HepG2 (cell line): Measurements from ENCODE around the gene USP7. TPM values are rescaled to one million over a fixed set of nuclear protein-coding genes. Genes with fewer than 3 reads are reported as not detected.

Experiments
- ATAC-seq: fragments of 200-7000 bp; cut with Tn5 transposase; 3 replicates; pipeline ENCODE4 v1.9.1; 2020; ENCODE audit warnings: mild to moderate bottlenecking, moderate library complexity
- BruUV-seq: library from RNA; stranded (reverse); fragments of 400-500 nt; replicated peaks from 2 replicates; lab custom pipeline; 2021; lab: Mats Ljungman, UMichigan
- CTCF ChIA-PET: fragments of 300-600 bp; formaldehyde crosslinking; extraction: SDS; loops from one replicate; lab custom pipeline; 2021; ENCODE audit warnings: low total read pairs, inconsistent platforms, low intra/inter-chr PET ratio; lab: Yijun Ruan, JAX
- POLR2A ChIA-PET: fragments of 350-600 bp; sonication (Branson Sonifier 250); formaldehyde crosslinking; loops from one replicate; lab custom pipeline; 2020; ENCODE audit warnings: antibody characterized with exemption, inconsistent platforms; lab: Yijun Ruan, JAX
- DNase-seq: peaks from one replicate; pipeline ENCODE4 v3.0.0-alpha.2; 2015; ENCODE audit warnings: low spot score
- FAIRE-seq: peaks from 3 replicates; lab custom pipeline; 2011; peaks lifted over from hg19 to GRCh38; lab: Jason Lieb, UNC
- H2AFZ ChIP-seq: one replicate; pipeline ENCODE4 v1.6.1; 2011; ENCODE audit warnings: low read length, inconsistent platforms
- H3K27ac ChIP-seq: fragments of 300-600 bp; 3 replicates; pipeline ENCODE4 v1.8.0; 2011; ENCODE audit warnings: mixed run types, mild to moderate bottlenecking, mixed read lengths, low read length, inconsistent platforms; ENCODE audit not compliant: insufficient read depth; ENCODE audit errors: extremely low read length
- H3K27me3 ChIP-seq, 2 experiments: fragments of 200-600 bp in 1 of 2; 2 replicates in 1 of 2; 3 replicates in 1 of 2; pipeline versions ENCODE4 v1.6.0 to v1.8.0; 2011; ENCODE audit warnings: low read length in 2 of 2, mild to moderate bottlenecking in 2 of 2, moderate library complexity in 2 of 2, inconsistent platforms in 1 of 2; ENCODE audit not compliant: insufficient read depth in 2 of 2, control insufficient read depth in 1 of 2
- H3K36me3 ChIP-seq, 2 experiments: fragments of 200-600 bp in 1 of 2; replicated peaks in 1 of 2; 2 replicates in 1 of 2; 3 replicates in 1 of 2; pipeline versions ENCODE4 v1.5.1 to v1.8.0; 2011; ENCODE audit warnings: low read length in 2 of 2, inconsistent platforms in 1 of 2; ENCODE audit not compliant: insufficient read depth in 2 of 2, control insufficient read depth in 1 of 2
- H3K4me1 ChIP-seq: 2 replicates; pipeline ENCODE4 v1.5.1; 2012; ENCODE audit warnings: low read length, inconsistent platforms; ENCODE audit not compliant: insufficient read depth
- H3K4me2 ChIP-seq: 2 replicates; pipeline ENCODE4 v1.6.0; 2011; ENCODE audit warnings: low read depth, low read length, inconsistent platforms
- H3K4me3 ChIP-seq, 3 experiments: fragments of 200-600 bp in 1 of 3; sonication (generic), shearing (Covaris generic) in 1 of 3; replicated peaks in 1 of 3; 2 replicates each; pipeline ENCODE4 v1.5.1; 2011 to 2016; ENCODE audit warnings: low read length in 3 of 3, inconsistent platforms in 2 of 3, low read depth in 2 of 3, mild to moderate bottlenecking in 2 of 3, control low read depth in 1 of 3, mixed read lengths in 1 of 3; ENCODE audit not compliant: insufficient read depth in 1 of 3
- H3K79me2 ChIP-seq: one replicate; pipeline ENCODE4 v1.6.1; 2011; ENCODE audit warnings: low read length, inconsistent platforms; ENCODE audit not compliant: insufficient read depth
- H3K9ac ChIP-seq: 2 replicates; pipeline ENCODE4 v1.6.0; 2011; ENCODE audit warnings: mild to moderate bottlenecking, low read depth, low read length, inconsistent platforms; ENCODE audit not compliant: insufficient read depth
- H3K9me3 ChIP-seq: 2 replicates; pipeline ENCODE4 v1.5.1; 2012; ENCODE audit warnings: mild to moderate bottlenecking, low read length
- H4K20me1 ChIP-seq: 2 replicates; pipeline ENCODE4 v1.6.0; 2011; ENCODE audit warnings: inconsistent platforms, mild to moderate bottlenecking, low read length, moderate library complexity; ENCODE audit not compliant: insufficient read depth
- CHD4 ChIP-seq: fragments of 200-600 bp; sonication (generic); IDR thresholded peaks from 2 replicates; pipeline ENCODE4 v1.7.0; 2017; ENCODE audit warnings: mild to moderate bottlenecking, low read length, borderline replicate concordance
- KLF12 ChIP-seq: sonication (generic); formaldehyde crosslinking; IDR thresholded peaks from 2 replicates; pipeline ENCODE4 v1.4.0; 2020; ENCODE audit warnings: missing genetic modification reagents, borderline replicate concordance
- NFIB ChIP-seq: sonication (generic); formaldehyde crosslinking; IDR thresholded peaks from 2 replicates; pipeline ENCODE4 v1.9.0; 2021; ENCODE audit warnings: missing genetic modification reagents, mild to moderate bottlenecking, borderline replicate concordance
- NR2F2 ChIP-seq: IDR thresholded peaks from 2 replicates; pipeline ENCODE4 v1.6.1; 2012; ENCODE audit warnings: low read depth, inconsistent platforms, borderline replicate concordance
- RARA ChIP-seq: IDR thresholded peaks from 2 replicates; pipeline ENCODE4 v1.6.1; 2016; ENCODE audit warnings: missing genetic modification reagents, missing compliant biosample characterization
- RBFOX2 ChIP-seq: fragments of 200-400 bp; formaldehyde crosslinking; IDR thresholded peaks from 2 replicates; pipeline ENCODE4 v1.6.1; 2017; ENCODE audit warnings: low read depth, mild to moderate bottlenecking, low read length
- ZNF12 ChIP-seq: sonication (generic); formaldehyde crosslinking; IDR thresholded peaks from 2 replicates; pipeline ENCODE4 v1.5.0; 2020; ENCODE audit warnings: missing genetic modification reagents
- ZNF335 ChIP-seq: sonication (generic); formaldehyde crosslinking; IDR thresholded peaks from 2 replicates; pipeline ENCODE4 v1.4.0; 2020; ENCODE audit warnings: missing genetic modification reagents
- ZNF605 ChIP-seq: sonication (generic); formaldehyde crosslinking; IDR thresholded peaks from 2 replicates; pipeline ENCODE4 v1.8.0; 2022; ENCODE audit warnings: mild to moderate bottlenecking, missing genetic modification reagents
- ZSCAN21 ChIP-seq: sonication (generic); formaldehyde crosslinking; IDR thresholded peaks from 2 replicates; pipeline ENCODE4 v1.8.0; 2022; ENCODE audit warnings: mild to moderate bottlenecking, missing genetic modification reagents, moderate library complexity, borderline replicate concordance
- WGBS: methylation state at CpG from one replicate; pipeline ENCODE4 v1.1.6; 2017; ENCODE audit warnings: low lambda C conversion rate; 5-methylcytosine and 5-hydroxymethylcytosine counted together
- in situ Hi-C: cut with HindIII; loops from 2 replicates; pipeline ENCODE4 v1.10.0; 2017; ENCODE audit warnings: low pct_unique_long_range_greater_than_20kb; ENCODE audit not compliant: extremely low pct_ligation_motif_present
- intact Hi-C: fragments of 100-400 bp; cut with micrococcal nuclease; formaldehyde crosslinking; loops from one replicate; pipeline ENCODE4 v1.10.0; 2022; ENCODE audit not compliant: unreplicated experiment
- polyA plus RNA-seq, 8 experiments: library from polyadenylated mRNA; depleted of rRNA in 3 of 8; stranded (reverse) in 7 of 8; unstranded in 1 of 8; fragments of >200 nt; fragmentation: Illumina TruSeq in 4 of 8; extraction: Trizol in 4 of 8; gene quantifications; 2 replicates each; pipeline versions ENCODE4 v1.2.1 to v1.2.3, GENCODE V29; 2011 to 2016; ENCODE audit warnings: low read depth in 4 of 8, missing spikeins in 1 of 8, mixed read lengths in 1 of 8; ENCODE audit not compliant: insufficient read depth in 1 of 8
- total RNA-seq, 5 experiments: library from RNA; depleted of rRNA; stranded (reverse); fragments of >200 nt; fragmentation: Illumina TruSeq; extraction: Trizol; gene quantifications; 2 replicates each; pipeline ENCODE4 v1.2.3, GENCODE V29; 2016; ENCODE audit warnings: low read depth in 1 of 5
- TF ChIP-seq, protein P1 (sequence below): sonication (generic); formaldehyde crosslinking; IDR thresholded peaks from 2 replicates; pipeline ENCODE4 v1.5.1; 2020; ENCODE audit warnings: missing genetic modification reagents, mild to moderate bottlenecking, borderline replicate concordance
- TF ChIP-seq, protein P2 (sequence below): sonication (generic); formaldehyde crosslinking; IDR thresholded peaks from 2 replicates; pipeline ENCODE4 v1.5.1; 2020; ENCODE audit warnings: missing genetic modification reagents, mild to moderate bottlenecking, borderline replicate concordance

Gene USP7
- total and polyA plus RNA-seq, 2 of the 13 experiments (the other 11 are each of a cell fraction or from before 2014, with no cell fraction given), result 52.5 to 173 TPM

DNA sequence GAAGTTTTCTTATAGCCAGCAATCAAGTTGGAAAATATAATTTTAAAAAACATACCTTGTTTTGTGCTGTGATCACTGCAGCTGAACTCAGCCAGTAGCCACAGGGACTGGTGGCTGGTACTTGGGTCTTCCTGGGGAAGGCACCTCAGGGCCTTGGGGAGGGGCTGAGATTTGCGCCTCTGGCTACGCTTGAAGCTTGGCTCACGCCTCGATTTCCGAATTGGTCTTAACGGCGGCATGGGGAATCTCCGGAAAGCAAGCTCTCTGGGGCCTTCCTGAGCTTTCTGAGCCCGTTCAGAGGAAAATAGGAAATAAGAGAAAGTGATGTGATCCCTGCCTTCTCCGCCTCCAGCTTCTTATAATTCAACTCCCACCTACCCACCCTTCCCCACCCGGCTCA, 11.3 kb upstream of the USP7 start:
- Histone ChIP-seq H3K27ac (no peak overlapping the region), H3K9me3 (no peaks in the 10 kb centered on the region), H3K4me3 (no peak overlapping the region), H4K20me1 (no peaks in the 10 kb centered on the region), H2AFZ (peak overlapping the region; percentile 58), H3K4me1 (peaks cover 15% of the 10 kb centered on the region), H3K27me3 (peaks cover 1 to 4% of the 10 kb centered on the region in 2 experiments; a peak in 3 of 5 replicates), H3K9ac (no peak overlapping the region), H3K79me2 (no peaks in the 10 kb centered on the region), H3K36me3 (no peaks in the 10 kb centered on the region), H3K4me2 (no peak overlapping the region)
- intact Hi-C loops (no loop called here), in situ Hi-C loops (no loop called here)
- ATAC-seq (no peak), DNase-seq (no peak), FAIRE-seq (no peak)
- WGBS, result 59% methylated on average over 11 of the region's 11 CpGs
- ChIA-PET CTCF (no interaction called here), POLR2A (no interaction called here)
- TF ChIP-seq RBFOX2, result no peak
- BruUV-seq, result no TSS peak

DNA sequence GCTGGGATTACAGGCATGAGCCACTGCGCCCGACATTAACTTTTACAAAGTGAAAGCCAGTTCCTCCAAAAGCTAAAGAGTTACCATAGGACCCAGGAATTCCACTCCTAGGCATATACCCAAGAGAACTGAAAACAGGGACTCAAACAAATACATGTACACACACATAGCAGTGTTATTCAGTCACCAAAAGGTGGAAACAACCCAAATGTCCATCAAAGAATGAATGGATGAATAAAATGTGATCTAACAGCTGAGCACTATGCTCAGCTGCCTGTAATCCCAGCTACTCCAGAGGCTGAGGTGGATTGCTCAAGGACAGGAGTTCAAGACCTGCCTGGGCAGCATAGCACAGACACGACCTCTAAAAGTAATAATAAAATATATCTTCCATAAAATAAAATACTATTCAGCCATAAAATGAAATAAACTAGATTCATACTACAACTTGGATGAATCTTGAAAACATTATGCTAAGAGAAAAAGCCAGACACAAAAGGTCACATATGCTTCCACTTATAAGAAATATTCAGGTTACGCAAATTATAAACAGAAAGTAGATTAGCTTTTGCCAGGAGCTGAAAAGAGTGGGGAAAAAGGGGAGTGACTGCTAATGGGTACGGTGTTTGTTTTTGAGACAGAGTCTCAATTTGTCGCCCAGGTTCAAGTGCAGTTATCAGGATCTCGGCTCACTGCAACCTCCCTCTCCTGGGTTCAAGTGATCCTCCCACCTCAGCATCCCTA, 9.3 kb upstream of the USP7 start:
- Histone ChIP-seq H3K79me2 (no peaks in the 10 kb centered on the region), H3K36me3 (no peaks in the 10 kb centered on the region), H2AFZ (no peak overlapping the region), H3K27ac (no peak overlapping the region), H3K4me1 (peaks cover 10% of the 10 kb centered on the region), H3K4me2 (no peak overlapping the region), H3K4me3 (no peak overlapping the region)
- POLR2A ChIA-PET, result interaction anchor here (0.7 to 1.5 kb wide), 2 partner anchors 13 to 15 kb away, joined by 4 to 6 read pairs; no protein-coding TSS in a partner anchor
- FAIRE-seq, result peak; percentile 8
- WGBS, result 49% methylated on average over 7 of the region's 7 CpGs
- no TSS peak for BruUV-seq
- no peak for ATAC-seq
- TF ChIP-seq, protein P1, sequence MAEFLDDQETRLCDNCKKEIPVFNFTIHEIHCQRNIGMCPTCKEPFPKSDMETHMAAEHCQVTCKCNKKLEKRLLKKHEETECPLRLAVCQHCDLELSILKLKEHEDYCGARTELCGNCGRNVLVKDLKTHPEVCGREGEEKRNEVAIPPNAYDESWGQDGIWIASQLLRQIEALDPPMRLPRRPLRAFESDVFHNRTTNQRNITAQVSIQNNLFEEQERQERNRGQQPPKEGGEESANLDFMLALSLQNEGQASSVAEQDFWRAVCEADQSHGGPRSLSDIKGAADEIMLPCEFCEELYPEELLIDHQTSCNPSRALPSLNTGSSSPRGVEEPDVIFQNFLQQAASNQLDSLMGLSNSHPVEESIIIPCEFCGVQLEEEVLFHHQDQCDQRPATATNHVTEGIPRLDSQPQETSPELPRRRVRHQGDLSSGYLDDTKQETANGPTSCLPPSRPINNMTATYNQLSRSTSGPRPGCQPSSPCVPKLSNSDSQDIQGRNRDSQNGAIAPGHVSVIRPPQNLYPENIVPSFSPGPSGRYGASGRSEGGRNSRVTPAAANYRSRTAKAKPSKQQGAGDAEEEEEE (CRISPR knock-in tag), result no peak
- TF ChIP-seq NFIB (CRISPR knock-in tag), result no peak
- TF ChIP-seq NR2F2, result no peak
- TF ChIP-seq ZNF605, result no peak
- no peak for TF ChIP-seq ZSCAN21 (CRISPR knock-in tag)
- no peak for TF ChIP-seq ZNF12 (CRISPR knock-in tag)
- no peak for TF ChIP-seq ZNF335 (CRISPR knock-in tag)
- TF ChIP-seq CHD4, result no peak
- TF ChIP-seq RARA (CRISPR knock-in tag), result no peak
- TF ChIP-seq, protein P2, sequence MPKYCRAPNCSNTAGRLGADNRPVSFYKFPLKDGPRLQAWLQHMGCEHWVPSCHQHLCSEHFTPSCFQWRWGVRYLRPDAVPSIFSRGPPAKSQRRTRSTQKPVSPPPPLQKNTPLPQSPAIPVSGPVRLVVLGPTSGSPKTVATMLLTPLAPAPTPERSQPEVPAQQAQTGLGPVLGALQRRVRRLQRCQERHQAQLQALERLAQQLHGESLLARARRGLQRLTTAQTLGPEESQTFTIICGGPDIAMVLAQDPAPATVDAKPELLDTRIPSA, result no peak
- TF ChIP-seq KLF12 (CRISPR knock-in tag), result no peak
- TF ChIP-seq, all 625 proteins: peak for 0
- no peak for DNase-seq
- in situ Hi-C loops, result no loop called here
- CTCF ChIA-PET, result no interaction called here
- H3K9ac ChIP-seq, result no peak overlapping the region
- peaks cover 1 to 4% of the 10 kb centered on the region in 2 experiments; a peak in 3 of 5 replicates for H3K27me3 ChIP-seq
- H3K9me3 ChIP-seq, result no peaks in the 10 kb centered on the region
- intact Hi-C loops, result no loop called here
- H4K20me1 ChIP-seq, result no peaks in the 10 kb centered on the region
